NCI-H748 (cell line): ENCODE measurements around the gene BOD1.

ENCODE experiments used
- DNase-seq: peaks from one replicate; lab custom pipeline; 2025; ENCODE audit not compliant: unreplicated experiment; lab: John Stamatoyannopoulos, UW

Gene BOD1

DNA sequence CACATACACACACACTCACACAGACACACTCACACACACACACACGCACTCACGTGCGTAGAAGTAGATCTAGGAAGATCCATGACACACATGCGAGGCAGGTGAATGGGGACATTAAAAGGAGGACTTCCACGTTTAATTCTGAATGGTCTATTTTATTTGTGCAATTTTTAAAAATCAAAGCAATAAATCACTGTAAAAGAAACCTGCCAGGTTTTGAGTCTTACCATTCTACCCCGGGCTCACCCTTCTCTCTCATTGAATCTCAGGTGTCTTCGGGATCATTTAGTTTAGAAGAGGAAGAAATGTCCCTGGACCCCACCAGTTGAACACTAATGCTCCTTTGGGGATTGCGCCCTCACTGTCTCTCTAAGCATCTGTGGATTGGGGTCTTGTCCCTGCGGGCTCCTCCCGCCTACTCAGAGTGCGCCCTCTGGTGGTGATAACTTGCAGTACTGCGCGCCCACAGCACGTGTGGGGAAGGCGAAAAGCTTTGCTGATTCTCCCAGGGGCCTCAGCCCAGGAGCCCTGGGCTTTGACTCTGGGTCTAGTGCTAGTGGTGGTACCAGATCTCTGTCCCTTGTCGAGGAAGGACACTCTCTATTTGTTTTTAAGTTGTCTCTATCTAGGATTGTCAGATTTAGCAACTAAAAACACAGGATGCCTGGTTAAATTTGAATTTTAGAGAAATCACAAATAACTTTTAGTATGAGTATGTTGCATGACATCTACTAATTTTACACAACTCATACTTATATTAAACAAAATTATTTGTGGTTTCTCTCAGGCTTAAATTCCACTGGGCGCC lies 34.8 kb downstream of the BOD1 start:
- peak; percentile 53 for DNase-seq

DNA sequence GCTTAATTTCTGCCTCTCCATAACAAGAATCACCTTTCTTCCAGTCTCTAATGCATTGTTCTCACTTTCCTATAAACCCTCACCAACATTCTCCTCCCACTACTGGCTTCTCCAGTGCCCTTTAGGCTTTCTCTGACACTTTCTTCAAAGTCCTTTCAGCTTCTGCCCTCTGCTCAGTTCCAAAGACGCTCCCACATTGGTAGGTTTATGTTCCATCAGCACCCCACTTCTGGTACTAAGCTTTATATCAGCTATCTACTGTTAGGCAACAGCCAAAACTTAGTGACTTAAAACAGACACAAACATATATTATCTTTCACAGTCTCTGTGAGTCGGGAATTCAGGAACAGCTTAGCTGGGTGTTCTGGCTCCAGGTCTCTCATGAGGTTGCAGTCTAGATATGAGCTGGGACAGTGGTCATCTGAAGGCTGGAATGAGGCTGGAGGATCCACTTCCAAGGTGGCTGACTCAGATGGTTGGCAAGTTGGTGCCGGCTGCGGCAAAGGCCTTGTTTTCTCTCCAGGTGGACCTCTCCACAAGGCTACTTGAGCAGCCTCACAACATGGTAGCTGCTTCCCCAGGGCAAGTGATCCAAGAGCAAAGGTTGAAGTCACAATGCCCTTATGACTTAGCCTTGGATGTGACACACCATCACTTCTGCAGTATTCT lies 37.4 kb downstream of the BOD1 start:
- DNase-seq, result no peak

DNA sequence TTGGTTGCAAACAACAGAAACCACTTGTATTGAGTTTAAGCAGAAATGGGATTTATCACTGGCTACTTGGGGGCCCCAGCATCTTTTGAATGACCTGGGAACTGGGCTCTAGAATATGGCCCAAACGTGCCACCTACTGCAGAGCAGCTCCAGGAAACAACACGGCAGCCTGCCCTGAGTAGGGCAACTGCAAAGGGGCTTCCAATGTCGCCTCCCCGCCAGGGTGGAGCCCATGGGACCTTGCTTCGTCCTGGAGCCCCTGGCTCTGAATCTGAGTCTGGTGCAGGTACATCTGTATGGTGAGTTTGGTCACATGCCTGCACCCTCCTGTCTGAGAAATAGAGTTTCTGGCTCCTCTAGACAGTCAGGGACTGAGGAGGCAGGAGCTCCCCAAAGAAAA lies 38.6 kb downstream of the BOD1 start:
- no peak for DNase-seq

DNA sequence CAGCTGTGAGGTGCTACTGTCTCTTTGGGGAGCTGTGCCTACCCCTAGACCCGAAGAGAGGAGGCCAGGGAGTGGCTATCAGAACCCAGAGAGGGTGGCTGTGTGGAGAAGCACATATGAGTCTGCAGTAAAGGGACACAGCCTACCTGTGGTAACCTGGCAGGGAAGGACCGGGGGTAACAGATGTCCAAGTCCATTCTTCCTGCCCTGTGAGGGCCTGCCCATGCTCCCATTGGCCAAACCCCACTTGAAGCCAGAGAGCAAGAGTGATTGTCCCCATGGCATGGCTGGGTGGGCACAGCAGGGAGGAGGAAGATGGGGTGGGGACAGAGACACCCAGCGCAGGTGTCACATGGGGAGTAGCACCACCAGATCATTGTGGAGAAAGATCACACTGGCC lies 39.3 kb downstream of the BOD1 start:
- no peak for DNase-seq

DNA sequence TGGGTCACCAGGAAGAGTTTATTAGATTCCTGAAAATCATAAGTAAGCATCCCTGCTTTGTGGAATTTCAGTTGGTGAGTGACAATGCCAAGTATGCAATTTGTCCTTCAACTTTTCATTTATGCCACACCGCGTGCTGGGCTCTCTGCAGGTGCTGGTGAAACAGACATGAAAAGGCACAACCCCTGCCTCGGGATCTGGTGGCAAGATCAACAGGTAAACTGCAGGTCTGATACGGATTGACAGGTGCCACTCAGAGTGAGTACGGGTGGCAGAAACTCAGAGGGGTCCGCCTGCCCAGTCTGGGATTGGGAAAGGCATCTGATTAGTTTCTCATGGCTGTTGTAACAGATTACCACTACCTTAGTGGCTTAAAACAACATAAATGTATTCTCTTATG lies 40.5 kb downstream of the BOD1 start:
- DNase-seq, result no peak

GRCh38 chr5:173574983-173575382 lies 41.5 kb downstream of the BOD1 start:
- no peak for DNase-seq

GRCh38 chr5:173573126-173573960 lies 43.1 kb downstream of the BOD1 start:
- peak; percentile 73 for DNase-seq

DNA sequence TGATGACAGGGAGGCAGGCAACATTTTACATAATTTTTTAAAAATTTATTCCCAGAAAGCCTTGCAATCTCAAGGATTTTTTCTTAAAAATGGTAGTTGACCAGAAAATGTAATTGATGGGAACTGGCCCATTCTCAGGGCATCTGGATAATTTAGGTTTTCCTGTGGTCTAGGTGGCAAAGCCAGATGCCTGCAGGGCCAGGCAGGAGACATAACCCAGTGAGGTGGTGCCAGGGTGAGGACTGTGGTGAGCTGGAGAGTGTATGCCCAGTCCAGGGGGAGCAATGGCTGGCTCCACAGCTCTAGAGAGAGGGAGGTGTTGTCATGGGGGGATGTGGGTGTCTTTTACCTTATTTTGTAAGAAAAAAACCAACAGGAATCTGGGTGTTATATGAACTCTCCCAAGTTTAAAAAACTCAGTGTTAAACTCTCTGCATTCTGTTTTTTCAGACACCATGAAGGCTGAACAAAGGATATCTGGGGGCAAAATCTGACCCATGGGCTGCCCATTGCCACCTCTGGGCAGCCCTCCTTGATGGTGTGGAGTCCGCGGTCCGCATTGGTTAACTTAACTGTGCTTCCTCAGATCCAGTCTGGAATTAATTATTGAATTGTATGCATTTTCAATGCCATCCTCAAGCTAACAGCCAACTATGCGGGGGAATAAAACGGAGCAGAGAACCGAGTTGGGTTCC lies 43.9 kb downstream of the BOD1 start:
- no peak for DNase-seq

GRCh38 chr5:173570321-173571090 lies 45.9 kb downstream of the BOD1 start:
- no peak for DNase-seq

DNA sequence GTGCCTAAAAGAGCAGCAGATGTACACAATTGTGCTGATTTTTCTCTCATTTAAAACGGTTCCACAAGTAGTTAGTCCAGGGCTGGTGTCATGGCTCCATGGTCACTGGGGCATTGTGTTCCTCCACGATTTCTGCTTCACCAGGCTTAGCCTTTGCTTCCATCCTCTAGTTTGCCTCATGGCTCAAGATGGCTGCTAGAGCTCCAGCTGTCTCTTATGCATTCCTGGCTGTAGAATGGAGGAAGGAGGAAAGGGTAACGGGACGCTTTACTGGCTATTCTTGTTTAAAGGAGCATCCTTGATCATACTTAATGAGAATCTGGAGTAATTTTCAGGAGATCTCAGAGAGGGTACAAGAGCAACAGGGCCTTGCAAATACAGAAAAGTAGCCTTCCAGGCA lies 47.7 kb downstream of the BOD1 start:
- no peak for DNase-seq

- no peak for DNase-seq
Measured at GRCh38 chr5:173568128-173568527, 48.3 kb downstream of the BOD1 start.

GRCh38 chr5:173567548-173567947 lies 48.9 kb downstream of the BOD1 start:
- no peak for DNase-seq

DNA sequence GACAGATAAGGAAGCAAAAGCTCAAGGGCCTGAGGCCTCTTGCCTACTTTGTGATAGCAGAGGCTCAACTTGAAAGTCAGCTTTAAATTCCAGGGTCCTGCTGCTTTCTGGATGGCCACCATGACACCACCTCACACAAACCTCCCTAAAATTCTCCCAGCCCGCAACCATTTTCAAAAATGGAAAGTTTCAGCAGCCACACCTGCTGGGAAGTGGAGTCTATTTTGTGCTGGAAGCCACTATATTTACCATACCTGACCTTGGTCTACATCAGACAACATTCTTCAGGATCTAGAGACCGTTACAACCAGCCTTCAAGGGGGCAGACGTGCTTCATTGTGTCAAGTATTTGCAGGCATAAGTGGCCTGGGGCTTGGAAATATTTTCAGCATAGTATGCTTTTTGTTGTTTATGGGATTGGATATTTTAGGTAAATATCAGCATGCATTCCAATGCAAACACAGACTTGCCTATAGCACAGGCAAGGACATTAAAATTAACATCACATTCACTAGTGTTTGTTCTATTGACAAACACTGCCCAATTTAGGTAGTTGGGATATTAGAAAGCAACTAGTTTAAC lies 50.9 kb downstream of the BOD1 start:
- DNase-seq, result no peak

DNA sequence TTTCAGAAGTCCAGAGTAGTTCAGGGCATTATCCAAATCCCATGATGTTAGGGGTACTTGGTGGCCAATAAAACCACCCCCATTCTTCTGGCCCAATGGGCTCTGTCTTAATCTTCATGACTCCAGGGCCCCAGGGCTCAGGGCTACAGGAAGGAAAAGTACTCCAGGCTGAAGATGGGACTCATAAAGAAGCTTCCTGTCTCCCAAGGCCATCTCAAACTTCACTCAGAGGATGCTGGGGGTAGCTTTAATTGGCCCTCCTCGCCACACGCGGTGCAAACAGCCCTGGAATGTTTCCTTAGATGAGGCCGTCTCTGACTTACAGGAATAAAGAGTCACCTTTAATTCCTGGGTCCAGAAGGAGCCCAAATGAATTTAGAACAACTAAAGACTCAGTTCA lies 52.3 kb downstream of the BOD1 start:
- DNase-seq, result no peak

DNA sequence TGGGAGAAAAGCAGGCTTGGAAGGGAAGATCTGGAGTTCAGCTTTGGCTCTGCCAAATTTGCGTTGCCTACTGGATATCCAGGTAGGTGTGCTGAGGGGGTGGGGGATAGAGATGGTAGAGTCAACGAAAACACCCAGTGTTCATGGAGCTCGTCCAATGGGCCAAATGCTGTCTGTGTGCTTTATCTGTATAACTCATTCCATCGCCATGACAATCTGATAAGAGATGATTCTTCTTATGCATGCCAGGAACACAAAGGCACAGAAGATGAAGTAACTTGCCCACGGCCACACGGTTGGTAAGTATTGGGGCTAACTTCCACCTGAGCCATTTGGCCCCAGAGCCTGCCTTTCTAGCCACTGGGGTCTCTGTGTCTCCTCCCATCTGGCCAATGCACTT lies 53.2 kb downstream of the BOD1 start:
- DNase-seq, result no peak

- no peak for DNase-seq
Measured at GRCh38 chr5:173562451-173562850, 54.0 kb downstream of the BOD1 start.
